Neutrophil (primary cell): ENCODE results near the gene ABCG5.

Source experiments
- H3K27ac ChIP-seq: fragments of 200-600 bp; sonication (generic); 2 replicates; pipeline ENCODE4 v1.5.1; 2016; ENCODE audit warnings: mild to moderate bottlenecking, moderate library complexity
- H3K27me3 ChIP-seq: fragments of 200-600 bp; sonication (generic); 2 replicates; pipeline ENCODE4 v1.6.0; 2016; ENCODE audit warnings: mild to moderate bottlenecking
- H3K36me3 ChIP-seq: fragments of 200-600 bp; sonication (generic); 2 replicates; pipeline ENCODE4 v1.5.1; 2017
- H3K4me1 ChIP-seq, 2 experiments: fragments of 200-600 bp in 1 of 2; sonication (generic) in 1 of 2; 1 replicate in 1 of 2; 2 replicates in 1 of 2; pipeline versions ENCODE4 v1.5.1 to v1.6.1; 2013 to 2016; ENCODE audit warnings: low read depth in 1 of 2, low read length in 1 of 2, mild to moderate bottlenecking in 1 of 2, moderate library complexity in 1 of 2; ENCODE audit not compliant: control insufficient read depth in 1 of 2, insufficient read depth in 1 of 2
- H3K4me3 ChIP-seq, 2 experiments: fragments of 200-600 bp in 1 of 2; sonication (generic) in 1 of 2; 1 replicate in 1 of 2; 2 replicates in 1 of 2; pipeline ENCODE4 v1.5.1; 2013 to 2016; ENCODE audit warnings: low read depth in 1 of 2, low read length in 1 of 2, mild to moderate bottlenecking in 1 of 2, moderate library complexity in 1 of 2
- H3K9me3 ChIP-seq: fragments of 200-600 bp; sonication (generic); 2 replicates; pipeline ENCODE4 v1.5.1; 2016
- TF ChIP-seq, protein P1 (sequence below): fragments of 200-600 bp; sonication (generic); IDR thresholded peaks from 2 replicates; pipeline ENCODE4 v1.5.1; 2016; ENCODE audit warnings: antibody characterized with exemption

The ABCG5 gene

DNA sequence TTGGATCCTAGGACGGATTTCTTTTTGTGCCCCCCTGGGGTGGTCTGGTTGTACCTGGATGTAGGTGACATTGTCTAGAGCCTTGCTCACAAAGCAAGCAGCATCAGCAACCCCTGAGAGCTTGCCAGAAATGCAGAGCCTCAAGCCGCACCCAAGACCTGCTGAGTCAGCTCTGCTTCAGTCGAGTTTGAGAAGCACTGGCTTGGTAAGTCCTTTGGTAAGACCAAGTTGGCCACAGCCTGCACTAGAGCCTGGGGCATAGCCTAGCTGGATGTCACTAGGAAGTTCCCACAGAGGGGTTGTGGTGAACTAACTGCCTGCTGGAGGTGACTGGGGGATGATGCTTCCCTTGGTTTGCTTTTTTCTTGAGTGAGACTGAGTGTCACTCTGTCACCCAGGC, 6.2 kb downstream of the ABCG5 start:
- Histone ChIP-seq H3K27me3 (peaks cover 70% of the 10 kb centered on the region), H3K4me1 (no peaks in the 10 kb centered on the region), H3K9me3 (no peaks in the 10 kb centered on the region), H3K36me3 (no peaks in the 10 kb centered on the region), H3K4me3 (no peak overlapping the region), H3K27ac (no peak overlapping the region)
- TF ChIP-seq, protein P1, sequence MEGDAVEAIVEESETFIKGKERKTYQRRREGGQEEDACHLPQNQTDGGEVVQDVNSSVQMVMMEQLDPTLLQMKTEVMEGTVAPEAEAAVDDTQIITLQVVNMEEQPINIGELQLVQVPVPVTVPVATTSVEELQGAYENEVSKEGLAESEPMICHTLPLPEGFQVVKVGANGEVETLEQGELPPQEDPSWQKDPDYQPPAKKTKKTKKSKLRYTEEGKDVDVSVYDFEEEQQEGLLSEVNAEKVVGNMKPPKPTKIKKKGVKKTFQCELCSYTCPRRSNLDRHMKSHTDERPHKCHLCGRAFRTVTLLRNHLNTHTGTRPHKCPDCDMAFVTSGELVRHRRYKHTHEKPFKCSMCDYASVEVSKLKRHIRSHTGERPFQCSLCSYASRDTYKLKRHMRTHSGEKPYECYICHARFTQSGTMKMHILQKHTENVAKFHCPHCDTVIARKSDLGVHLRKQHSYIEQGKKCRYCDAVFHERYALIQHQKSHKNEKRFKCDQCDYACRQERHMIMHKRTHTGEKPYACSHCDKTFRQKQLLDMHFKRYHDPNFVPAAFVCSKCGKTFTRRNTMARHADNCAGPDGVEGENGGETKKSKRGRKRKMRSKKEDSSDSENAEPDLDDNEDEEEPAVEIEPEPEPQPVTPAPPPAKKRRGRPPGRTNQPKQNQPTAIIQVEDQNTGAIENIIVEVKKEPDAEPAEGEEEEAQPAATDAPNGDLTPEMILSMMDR = no peak

DNA sequence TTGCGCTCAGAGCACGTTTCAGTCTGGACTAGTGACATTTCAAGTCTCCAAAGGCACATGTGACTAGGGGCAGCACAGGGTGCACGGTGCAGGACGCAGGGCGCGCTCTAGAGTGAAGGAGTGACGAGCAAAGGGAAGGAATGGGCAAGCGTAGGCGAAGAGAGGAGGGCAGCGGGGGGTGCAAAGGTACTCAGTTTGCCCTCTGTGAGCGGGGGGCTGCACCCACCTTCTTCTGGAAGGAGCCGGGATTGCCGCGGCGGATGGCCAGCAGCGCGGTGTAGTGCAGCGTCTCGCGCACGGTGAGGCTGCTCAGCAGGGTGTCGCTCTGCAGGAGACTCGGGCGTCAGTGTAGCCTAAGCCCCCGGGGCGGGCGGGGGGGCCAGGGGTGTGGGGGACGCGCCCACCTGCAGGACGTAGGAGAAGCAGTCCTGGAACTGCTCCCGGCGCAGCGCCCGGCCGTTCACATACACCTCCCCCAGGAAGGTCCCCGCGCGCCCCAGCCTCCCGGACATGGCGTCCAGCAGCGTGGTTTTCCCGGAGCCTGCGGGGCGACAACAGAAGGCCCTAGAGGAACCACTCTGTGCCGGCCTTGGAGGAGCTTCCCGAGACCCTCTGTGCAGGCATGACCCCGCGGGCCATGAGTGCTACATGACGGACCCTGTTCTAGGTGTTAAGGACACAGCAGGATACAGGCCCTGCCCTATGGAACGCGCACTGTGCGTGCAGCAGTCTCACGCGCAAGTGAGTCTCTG, 6.9 kb downstream of the ABCG5 start:
- TF ChIP-seq, protein P1 = no peak
- H3K27me3 ChIP-seq = peaks cover 69% of the 10 kb centered on the region
- no peak overlapping the region for H3K4me3 ChIP-seq
- H3K4me1 ChIP-seq = no peaks in the 10 kb centered on the region
- no peaks in the 10 kb centered on the region for H3K36me3 ChIP-seq
- H3K27ac ChIP-seq = no peak overlapping the region
- no peaks in the 10 kb centered on the region for H3K9me3 ChIP-seq

DNA sequence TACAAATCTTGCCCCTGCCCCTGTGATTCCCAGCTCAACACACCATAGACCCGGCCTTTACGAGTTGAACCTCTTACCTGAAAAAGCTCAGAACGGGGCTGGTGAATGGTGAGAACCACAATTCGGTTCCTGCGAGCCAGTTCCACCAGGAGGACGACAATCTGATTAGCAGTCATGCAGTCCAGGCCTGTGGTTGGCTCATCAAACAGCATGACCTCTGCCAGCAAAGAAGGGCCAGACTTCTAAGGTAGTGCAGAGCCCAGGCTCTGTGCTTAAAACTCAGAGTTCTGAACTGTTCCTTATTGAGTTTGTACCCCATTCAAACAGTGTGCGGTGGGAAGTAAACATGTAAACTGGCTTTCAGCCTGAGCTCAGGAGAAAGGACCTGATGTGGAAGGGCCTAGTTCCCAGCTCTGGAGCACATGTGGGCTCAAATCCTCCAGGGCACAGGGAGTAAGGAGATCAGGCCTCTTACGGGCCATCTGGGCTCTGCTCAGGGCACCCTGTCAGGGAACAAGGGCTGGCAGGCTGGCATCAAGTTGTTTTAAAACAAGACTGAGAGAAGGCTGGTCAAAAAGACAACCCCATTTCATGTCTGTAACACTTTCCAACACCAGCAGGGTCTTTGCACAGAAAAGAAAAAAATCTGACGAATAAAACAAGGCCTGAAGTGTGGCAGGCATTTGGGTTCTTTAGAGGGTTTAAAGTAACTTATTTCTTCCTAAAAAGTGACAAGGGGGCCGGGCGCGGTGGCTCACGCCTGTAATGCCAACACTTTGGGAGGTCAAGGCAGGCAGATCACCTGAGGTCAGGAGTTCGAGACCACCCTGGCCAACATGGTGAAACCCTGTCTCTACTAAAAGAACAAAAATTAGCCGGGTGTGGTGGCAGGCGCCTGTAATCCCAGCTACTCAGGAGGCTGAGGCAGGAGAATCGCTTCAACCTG, 12.1 kb downstream of the ABCG5 start:
- TF ChIP-seq, protein P1 = no peak
- no peak overlapping the region for H3K27ac ChIP-seq
- H3K4me1 ChIP-seq = peaks cover 20 to 23% of the 10 kb centered on the region in 2 experiments
- H3K36me3 ChIP-seq = no peaks in the 10 kb centered on the region
- H3K9me3 ChIP-seq = no peaks in the 10 kb centered on the region
- no peak overlapping the region for H3K4me3 ChIP-seq
- peaks cover 27% of the 10 kb centered on the region for H3K27me3 ChIP-seq

DNA sequence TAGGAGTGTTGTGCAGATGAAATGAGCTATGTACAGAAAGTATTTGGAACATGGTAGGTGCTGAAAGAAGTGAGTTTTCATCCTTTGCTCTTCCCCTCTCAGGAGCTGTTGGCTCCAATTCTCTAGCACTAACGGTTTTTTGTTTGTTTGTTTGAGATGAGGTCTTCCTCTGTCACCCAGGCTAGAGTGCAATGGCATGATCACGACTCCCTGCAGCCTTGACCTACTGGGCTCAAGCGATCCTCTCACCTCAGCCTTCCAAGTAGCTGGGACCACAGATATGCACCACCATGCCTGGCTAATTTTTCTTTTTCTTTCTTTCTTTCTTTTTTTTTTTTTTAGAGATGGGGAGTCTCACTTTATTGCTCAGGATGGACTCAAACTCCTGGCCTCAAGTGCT, 12.8 kb downstream of the ABCG5 start:
- peaks cover 19% of the 10 kb centered on the region for H3K27me3 ChIP-seq
- peaks cover 20 to 26% of the 10 kb centered on the region in 2 experiments for H3K4me1 ChIP-seq
- no peaks in the 10 kb centered on the region for H3K36me3 ChIP-seq
- TF ChIP-seq, protein P1 = no peak
- no peaks in the 10 kb centered on the region for H3K9me3 ChIP-seq
- no peak overlapping the region for H3K27ac ChIP-seq
- no peak overlapping the region for H3K4me3 ChIP-seq

DNA sequence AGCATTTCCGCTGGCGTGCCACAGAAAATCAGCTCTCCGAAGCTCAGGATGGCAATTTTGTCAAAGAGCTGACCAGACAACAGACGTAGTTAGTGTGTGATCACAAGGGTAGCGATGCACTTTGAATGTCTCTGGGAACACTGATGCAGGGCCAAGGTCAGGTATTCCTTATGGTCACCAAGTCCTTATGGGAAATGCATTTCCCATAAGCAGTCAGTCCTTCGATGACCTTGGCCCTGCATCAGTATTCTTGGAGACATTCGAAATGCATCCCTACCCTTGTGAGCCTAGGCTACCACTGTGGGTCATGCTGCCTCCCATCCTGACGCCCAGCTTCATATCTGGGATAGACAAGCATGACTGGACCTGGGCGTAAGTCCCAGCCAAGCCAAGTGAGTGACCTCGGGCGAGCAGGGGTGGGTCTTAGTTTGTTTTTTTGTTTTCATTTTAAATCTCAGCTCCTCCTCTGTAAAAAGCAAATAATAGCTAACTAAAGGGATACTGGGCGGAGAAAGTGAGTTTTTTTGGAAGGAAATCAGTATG, 13.6 kb downstream of the ABCG5 start:
- H3K9me3 ChIP-seq = no peaks in the 10 kb centered on the region
- peaks cover 11% of the 10 kb centered on the region for H3K27me3 ChIP-seq
- peaks cover 20 to 26% of the 10 kb centered on the region in 2 experiments for H3K4me1 ChIP-seq
- TF ChIP-seq, protein P1 = no peak
- H3K4me3 ChIP-seq = no peak overlapping the region
- H3K36me3 ChIP-seq = no peaks in the 10 kb centered on the region
- H3K27ac ChIP-seq = no peak overlapping the region
